ENCODE results near the gene RNASE7.

The RNASE7 gene

DNA sequence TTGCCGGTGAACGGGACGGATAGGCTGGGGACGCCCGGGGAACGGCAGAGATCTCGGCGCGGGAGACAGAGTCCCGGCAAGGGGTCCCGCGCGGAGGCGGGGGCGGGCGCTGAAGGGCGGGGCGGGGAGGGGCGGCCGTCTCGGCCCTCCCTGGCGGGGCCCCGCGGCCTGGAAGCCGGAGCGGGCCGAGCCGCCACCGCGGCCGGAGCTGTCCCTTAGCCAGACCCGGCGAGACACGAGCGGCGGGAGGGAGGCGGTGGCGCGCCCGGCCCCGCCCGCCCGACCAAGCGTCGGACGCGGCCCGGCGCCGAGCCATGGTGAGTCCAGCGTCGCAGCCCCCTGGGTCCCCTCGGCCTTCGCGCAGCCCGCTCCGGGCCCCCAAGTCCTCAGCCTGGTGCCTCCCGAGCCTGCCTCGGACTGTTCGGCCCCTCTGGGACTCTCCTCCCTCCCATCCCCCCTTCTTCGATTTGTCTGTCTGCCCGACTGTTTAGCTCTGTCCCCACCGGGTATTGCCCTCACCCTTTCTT, 28.0 kb downstream of the RNASE7 start, which contains the start of gene ARHGEF40:
Gene ARHGEF40, plus strand, starts transcription at position 222 of the 527 bp plus-strand sequence. Its CDS starts 93 bp downstream, at position 315.
- Histone ChIP-seq H3K27ac (ENCODE audit: low read depth, low read length, poor library complexity, severe bottlenecking) (no peak within 1 kb of the TSS), H3K4me2 (ENCODE audit: low read length) (peak within 1 kb of the TSS; percentile 78), H4K20me1 (ENCODE audit: insufficient read depth, low read length) (no peaks in the 10 kb centered on the region), H3K27me3 (ENCODE audit: insufficient read depth, low read length) (peaks cover 10% of the 10 kb centered on the region), H3K9me2 (ENCODE audit: low read depth, low read length) (no peaks in the 10 kb centered on the region), H3K9me3 (ENCODE audit: low read length) (no peaks in the 10 kb centered on the region), H3K79me2 (ENCODE audit: insufficient read depth, low read length) (no peaks in the 10 kb centered on the region), H3K36me3 (ENCODE audit: insufficient read depth, low read length) (no peaks in the 10 kb centered on the region), H3F3A (ENCODE audit: insufficient read depth, low read length) (no peaks in the 10 kb centered on the region), H2AFZ (ENCODE audit: low read length) (no peak within 1 kb of the TSS), H3K4me3 (ENCODE audit: low read depth, low read length, poor library complexity, severe bottlenecking) (peak within 1 kb of the TSS; percentile 55), H3K9ac (ENCODE audit: low read length) (peak within 1 kb of the TSS; percentile 14; the same call in 1 of the 2 replicates), H3K4me1 (ENCODE audit: insufficient read depth, low read length, severe bottlenecking) (peaks cover 22% of the 10 kb centered on the region)
- TF ChIP-seq, protein P1, sequence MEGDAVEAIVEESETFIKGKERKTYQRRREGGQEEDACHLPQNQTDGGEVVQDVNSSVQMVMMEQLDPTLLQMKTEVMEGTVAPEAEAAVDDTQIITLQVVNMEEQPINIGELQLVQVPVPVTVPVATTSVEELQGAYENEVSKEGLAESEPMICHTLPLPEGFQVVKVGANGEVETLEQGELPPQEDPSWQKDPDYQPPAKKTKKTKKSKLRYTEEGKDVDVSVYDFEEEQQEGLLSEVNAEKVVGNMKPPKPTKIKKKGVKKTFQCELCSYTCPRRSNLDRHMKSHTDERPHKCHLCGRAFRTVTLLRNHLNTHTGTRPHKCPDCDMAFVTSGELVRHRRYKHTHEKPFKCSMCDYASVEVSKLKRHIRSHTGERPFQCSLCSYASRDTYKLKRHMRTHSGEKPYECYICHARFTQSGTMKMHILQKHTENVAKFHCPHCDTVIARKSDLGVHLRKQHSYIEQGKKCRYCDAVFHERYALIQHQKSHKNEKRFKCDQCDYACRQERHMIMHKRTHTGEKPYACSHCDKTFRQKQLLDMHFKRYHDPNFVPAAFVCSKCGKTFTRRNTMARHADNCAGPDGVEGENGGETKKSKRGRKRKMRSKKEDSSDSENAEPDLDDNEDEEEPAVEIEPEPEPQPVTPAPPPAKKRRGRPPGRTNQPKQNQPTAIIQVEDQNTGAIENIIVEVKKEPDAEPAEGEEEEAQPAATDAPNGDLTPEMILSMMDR (IDR thresholded peaks at IDR 0.05; ENCODE audit: low read length), result no peak
- TF ChIP-seq EZH2 (IDR thresholded peaks at IDR 0.05; ENCODE audit: borderline replicate concordance, low read length), result no peak

DNA sequence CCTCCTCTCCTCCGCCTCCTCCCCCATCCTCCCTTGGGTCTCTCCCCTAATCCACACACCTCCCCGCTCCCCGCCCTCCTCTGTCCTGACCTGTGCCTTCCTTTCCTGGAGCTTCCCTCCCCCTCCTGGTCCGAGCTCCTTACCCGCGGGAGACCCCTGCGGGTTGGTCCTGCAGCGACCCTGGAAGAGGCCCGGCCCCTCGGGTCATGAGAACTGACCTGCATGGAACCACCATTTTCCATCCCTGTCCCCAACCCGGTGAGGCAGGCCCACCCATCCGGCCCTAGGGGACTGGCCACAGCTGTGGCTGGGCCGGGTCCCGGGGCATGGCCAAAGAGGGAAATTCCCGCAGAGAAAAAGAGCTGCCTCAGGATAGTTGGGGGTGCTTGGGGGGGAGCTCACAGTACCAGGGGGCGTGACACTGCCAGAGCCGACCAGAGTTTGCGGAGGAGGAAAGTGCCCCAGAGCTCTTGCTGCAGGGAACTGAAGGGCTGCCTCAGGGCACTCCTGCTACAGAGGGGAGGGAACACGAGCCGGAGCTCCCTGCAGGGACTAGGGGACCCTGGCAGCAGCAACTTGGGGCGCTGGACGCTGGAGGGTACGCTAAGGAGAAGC, 28.6 kb downstream of the RNASE7 start:
- Histone ChIP-seq H3K4me3 (ENCODE audit: low read depth, low read length, poor library complexity, severe bottlenecking) (peak overlapping the region; percentile 55), H3K36me3 (ENCODE audit: insufficient read depth, low read length) (no peaks in the 10 kb centered on the region), H3K9me3 (ENCODE audit: low read length) (no peaks in the 10 kb centered on the region), H3K4me2 (ENCODE audit: low read length) (peak overlapping the region; percentile 78), H3K27me3 (ENCODE audit: insufficient read depth, low read length) (peaks cover 10% of the 10 kb centered on the region), H3K9ac (ENCODE audit: low read length) (peak overlapping the region; percentile 14; the same call in 1 of the 2 replicates), H3K9me2 (ENCODE audit: low read depth, low read length) (no peaks in the 10 kb centered on the region), H3K27ac (ENCODE audit: low read depth, low read length, poor library complexity, severe bottlenecking) (no peak overlapping the region), H3K4me1 (ENCODE audit: insufficient read depth, low read length, severe bottlenecking) (peaks cover 22% of the 10 kb centered on the region), H3F3A (ENCODE audit: insufficient read depth, low read length) (no peaks in the 10 kb centered on the region), H2AFZ (ENCODE audit: low read length) (no peak overlapping the region), H3K79me2 (ENCODE audit: insufficient read depth, low read length) (no peaks in the 10 kb centered on the region), H4K20me1 (ENCODE audit: insufficient read depth, low read length) (no peaks in the 10 kb centered on the region)
- TF ChIP-seq EZH2 (IDR thresholded peaks at IDR 0.05; ENCODE audit: borderline replicate concordance, low read length), result no peak
- TF ChIP-seq, protein P1 (IDR thresholded peaks at IDR 0.05; ENCODE audit: low read length), result no peak

DNA sequence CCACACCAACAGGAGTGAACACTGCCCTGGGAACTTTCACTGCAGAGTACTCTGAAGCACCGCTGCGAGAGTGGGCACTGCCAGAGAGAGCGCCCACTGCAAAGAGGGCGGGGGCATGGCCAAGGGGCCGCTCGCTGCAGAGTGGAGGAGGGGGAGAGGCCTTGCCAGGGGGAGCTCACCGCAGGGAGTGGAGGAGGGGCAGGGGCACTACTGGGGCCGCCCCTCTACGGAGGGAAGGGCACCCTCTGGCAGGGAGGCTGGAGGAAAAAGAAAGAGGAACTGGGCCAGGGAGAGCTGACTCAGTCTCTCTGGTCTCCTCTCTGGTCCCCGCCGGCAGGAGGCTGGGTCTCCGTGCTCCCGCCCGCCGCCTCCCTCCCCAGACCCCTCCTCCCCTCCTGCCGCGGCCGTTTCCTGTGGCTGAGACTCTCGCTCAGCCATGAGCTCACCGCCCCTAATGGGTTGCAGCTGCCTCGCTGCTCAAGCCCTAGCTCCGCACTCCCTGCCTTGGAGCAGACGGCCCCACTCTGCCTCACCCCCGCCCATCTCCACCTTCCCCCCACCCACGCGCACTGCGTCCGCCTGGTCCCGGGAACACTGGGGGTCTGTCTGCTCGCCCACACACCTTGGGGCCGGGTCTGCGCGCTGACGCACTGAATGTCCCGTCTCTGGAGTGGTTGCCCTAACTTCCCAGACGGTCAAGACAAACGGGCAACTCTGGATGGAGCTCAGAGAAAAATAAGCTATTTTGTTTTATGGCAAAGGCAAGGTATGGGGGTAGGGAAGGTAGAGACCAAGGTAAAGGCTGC, 29.3 kb downstream of the RNASE7 start:
- no peak overlapping the region; the same call in 1 of the 2 replicates for H3K9ac ChIP-seq (ENCODE audit: low read length)
- H3K9me3 ChIP-seq (ENCODE audit: low read length), result no peaks in the 10 kb centered on the region
- H3K27me3 ChIP-seq (ENCODE audit: insufficient read depth, low read length), result peaks cover 10% of the 10 kb centered on the region
- peaks cover 22% of the 10 kb centered on the region for H3K4me1 ChIP-seq (ENCODE audit: insufficient read depth, low read length, severe bottlenecking)
- H3K4me3 ChIP-seq (ENCODE audit: low read depth, low read length, poor library complexity, severe bottlenecking), result peak overlapping the region; percentile 55
- no peaks in the 10 kb centered on the region for H3K36me3 ChIP-seq (ENCODE audit: insufficient read depth, low read length)
- H3K79me2 ChIP-seq (ENCODE audit: insufficient read depth, low read length), result no peaks in the 10 kb centered on the region
- no peak for TF ChIP-seq EZH2 (IDR thresholded peaks at IDR 0.05; ENCODE audit: borderline replicate concordance, low read length)
- H4K20me1 ChIP-seq (ENCODE audit: insufficient read depth, low read length), result no peaks in the 10 kb centered on the region
- no peaks in the 10 kb centered on the region for H3K9me2 ChIP-seq (ENCODE audit: low read depth, low read length)
- no peaks in the 10 kb centered on the region for H3F3A ChIP-seq (ENCODE audit: insufficient read depth, low read length)
- no peak overlapping the region for H2AFZ ChIP-seq (ENCODE audit: low read length)
- no peak overlapping the region for H3K27ac ChIP-seq (ENCODE audit: low read depth, low read length, poor library complexity, severe bottlenecking)
- peak overlapping the region; percentile 78 for H3K4me2 ChIP-seq (ENCODE audit: low read length)
